A549 (cell line): Measurements from ENCODE around the gene TSHZ2. TPM values are rescaled to one million over a fixed set of nuclear protein-coding genes. Genes with fewer than 3 reads are reported as not detected.
"Not testable (repeated sequence)": the region's sequence is repeated elsewhere in the genome, so short reads cannot be mapped to it uniquely, and the experiment has no call there.

ENCODE experiments used
- ATAC-seq, 2 experiments: fragments of 200-7000 bp in 1 of 2; fragments of >200 bp in 1 of 2; cut with Nextera tagmentation in 1 of 2; cut with Tn5 transposase in 1 of 2; 3 replicates each; pipeline versions ENCODE4 v1.8.0 to v1.9.1; 2018 to 2020; ENCODE audit warnings: mild to moderate bottlenecking in 1 of 2, moderate library complexity in 1 of 2
- CTCF ChIA-PET: fragments of 300-600 bp; sonication (Branson Sonifier 250); formaldehyde crosslinking; extraction: SDS; loops from one replicate; lab custom pipeline; 2021; ENCODE audit warnings: antibody characterized with exemption, inconsistent platforms; lab: Yijun Ruan, JAX
- POLR2A ChIA-PET: fragments of 350-600 bp; formaldehyde crosslinking; extraction: SDS; loops from one replicate; lab custom pipeline; 2021; ENCODE audit warnings: antibody characterized with exemption, inconsistent platforms; lab: Yijun Ruan, JAX
- DNase-seq, 2 experiments: peaks; one replicate each; pipeline versions ENCODE4 v3.0.0 to v3.0.0-alpha.2; 2011 to 2016; ENCODE audit warnings: low read depth in 1 of 2, low spot score in 1 of 2
- FAIRE-seq: peaks from 2 replicates; lab custom pipeline; 2011; peaks lifted over from hg19 to GRCh38; lab: Jason Lieb, UNC
- H3K27ac ChIP-seq, 2 experiments: fragments of >200 bp; sonication (Bioruptor Twin); formaldehyde crosslinking; 3 replicates each; pipeline ENCODE4 v1.5.1; 2016 to 2017
- H3K4me1 ChIP-seq: fragments of >200 bp; sonication (Bioruptor Twin); formaldehyde crosslinking; 3 replicates; pipeline ENCODE4 v1.6.1; 2016
- H3K4me2 ChIP-seq: fragments of >200 bp; sonication (Bioruptor Twin); formaldehyde crosslinking; 3 replicates; pipeline ENCODE4 v1.6.1; 2016
- H3K4me3 ChIP-seq: fragments of >200 bp; sonication (Bioruptor Twin); formaldehyde crosslinking; 3 replicates; pipeline ENCODE4 v1.5.1; 2016
- H3K9me3 ChIP-seq: fragments of >200 bp; sonication (Bioruptor Twin); formaldehyde crosslinking; 3 replicates; pipeline ENCODE4 v1.6.1; 2016
- BCL3 ChIP-seq: fragments of >200 bp; sonication (Bioruptor Twin); formaldehyde crosslinking; IDR thresholded peaks from 3 replicates; pipeline ENCODE4 v1.6.1; 2016
- BHLHE40 ChIP-seq: IDR thresholded peaks from 2 replicates; pipeline ENCODE4 v1.6.1; 2012; ENCODE audit warnings: low read depth, low read length, inconsistent platforms
- CHD4 ChIP-seq: fragments of 200-600 bp; sonication (generic); IDR thresholded peaks from 2 replicates; pipeline ENCODE4 v1.6.1; 2016; ENCODE audit warnings: antibody characterized with exemption, mild to moderate bottlenecking, borderline replicate concordance
- ELK1 ChIP-seq: fragments of 150-350 bp; IDR thresholded peaks from 2 replicates; pipeline ENCODE4 v1.6.1; 2014; ENCODE audit warnings: low read depth, mild to moderate bottlenecking, low read length
- EP300 ChIP-seq, 2 experiments: fragments of >200 bp; sonication (Bioruptor Twin); formaldehyde crosslinking; IDR thresholded peaks; 2 replicates in 1 of 2; 3 replicates in 1 of 2; pipeline ENCODE4 v1.6.1; 2016 to 2017
- ESRRA ChIP-seq: fragments of 150-350 bp; IDR thresholded peaks from 2 replicates; pipeline ENCODE4 v1.6.1; 2014; ENCODE audit warnings: mild to moderate bottlenecking, low read length, borderline replicate concordance
- FOSB ChIP-seq: fragments of 250-450 bp; sonication (Bioruptor Pico); IDR thresholded peaks from 2 replicates; pipeline ENCODE4 v1.5.0; 2020; ENCODE audit warnings: mild to moderate bottlenecking, moderate library complexity
- FOSL2 ChIP-seq, 2 experiments: fragments of 450-650 bp in 1 of 2; fragments of >200 bp in 1 of 2; sonication (Bioruptor Twin) in 1 of 2; formaldehyde crosslinking; IDR thresholded peaks; 2 replicates each; pipeline versions ENCODE4 v1.5.0 to v1.6.1; 2016 to 2020; ENCODE audit warnings: mild to moderate bottlenecking in 1 of 2, moderate library complexity in 1 of 2
- GATA3 ChIP-seq: IDR thresholded peaks from 2 replicates; pipeline ENCODE4 v1.6.1; 2012; ENCODE audit warnings: borderline replicate concordance
- HDAC2 ChIP-seq: fragments of 200-600 bp; sonication (generic); IDR thresholded peaks from 2 replicates; pipeline ENCODE4 v1.6.1; 2016
- HES2 ChIP-seq: fragments of >200 bp; sonication (Bioruptor Twin); formaldehyde crosslinking; IDR thresholded peaks from 2 replicates; pipeline ENCODE4 v1.6.1; 2016
- HEYL ChIP-seq: fragments of 250-450 bp; sonication (Bioruptor Pico); IDR thresholded peaks from 2 replicates; pipeline ENCODE4 v1.8.0; 2021; ENCODE audit warnings: mild to moderate bottlenecking, moderate library complexity
- HOXA7 ChIP-seq: fragments of 250-450 bp; sonication (Bioruptor Pico); IDR thresholded peaks from 2 replicates; pipeline ENCODE4 v1.5.0; 2020; ENCODE audit warnings: mild to moderate bottlenecking, moderate library complexity
- HOXB13 ChIP-seq: fragments of 250-450 bp; sonication (Bioruptor Pico); IDR thresholded peaks from 2 replicates; pipeline ENCODE4 v1.5.0; 2020; ENCODE audit warnings: low read depth, mild to moderate bottlenecking, moderate library complexity
- HOXB5 ChIP-seq: fragments of 250-450 bp; sonication (Bioruptor Pico); IDR thresholded peaks from 2 replicates; pipeline ENCODE4 v1.5.0; 2020; ENCODE audit warnings: mild to moderate bottlenecking, moderate library complexity
- JUNB ChIP-seq: fragments of >200 bp; sonication (Bioruptor Twin); formaldehyde crosslinking; IDR thresholded peaks from 2 replicates; pipeline ENCODE4 v1.6.1; 2016
- KDM1A ChIP-seq: fragments of 200-600 bp; sonication (generic); IDR thresholded peaks from 2 replicates; pipeline ENCODE4 v1.6.1; 2016; ENCODE audit warnings: low read depth, mild to moderate bottlenecking
- KDM5A ChIP-seq: fragments of 200-600 bp; sonication (generic); IDR thresholded peaks from 2 replicates; pipeline ENCODE4 v1.6.1; 2016; ENCODE audit warnings: antibody characterized with exemption, mild to moderate bottlenecking
- MAX ChIP-seq: IDR thresholded peaks from 2 replicates; pipeline ENCODE4 v1.6.1; 2012
- NPAS2 ChIP-seq: fragments of 250-450 bp; sonication (Bioruptor Pico); IDR thresholded peaks from 2 replicates; pipeline ENCODE4 v1.8.0; 2022; ENCODE audit warnings: mild to moderate bottlenecking, moderate library complexity, borderline replicate concordance
- POLR2AphosphoS2 ChIP-seq: conservative IDR thresholded peaks from 2 replicates; pipeline ENCODE4 v1.6.1; 2012; ENCODE audit warnings: low read length, improper control_type of control experiment, inconsistent platforms
- RARB ChIP-seq: fragments of 250-450 bp; sonication (Bioruptor Pico); IDR thresholded peaks from 2 replicates; pipeline ENCODE4 v1.8.0; 2021; ENCODE audit warnings: mild to moderate bottlenecking, moderate library complexity
- RCOR1 ChIP-seq: fragments of 150-350 bp; IDR thresholded peaks from 2 replicates; pipeline ENCODE4 v1.6.1; 2014; ENCODE audit warnings: antibody characterized with exemption, low read length, low read depth
- USF2 ChIP-seq: fragments of 450-650 bp; IDR thresholded peaks from 2 replicates; pipeline ENCODE4 v1.6.1; 2014; ENCODE audit warnings: antibody characterized with exemption
- ZFP36 ChIP-seq: fragments of 450-650 bp; IDR thresholded peaks from 2 replicates; pipeline ENCODE4 v1.6.1; 2014; ENCODE audit warnings: borderline replicate concordance; ENCODE audit not compliant: partially characterized antibody
- WGBS: methylation state at CpG from one replicate; pipeline ENCODE4 v1.1.6; 2017; ENCODE audit errors: missing lambda C conversion rate; 5-methylcytosine and 5-hydroxymethylcytosine counted together
- polyA plus RNA-seq, 4 experiments: library from polyadenylated mRNA; depleted of rRNA in 3 of 4; stranded (reverse); fragments of >200 nt; fragmentation: RNase III in 1 of 4; extraction: RNeasy Plus Mini Kit Qiagen cat#74134 plus additional on column Dnase treatment in 1 of 4; gene quantifications; 2 replicates in 3 of 4; 3 replicates in 1 of 4; pipeline ENCODE4 v1.2.3, GENCODE V29; 2011 to 2017

TSHZ2 gene
- polyA plus RNA-seq, 2 of the 4 experiments (the other 2 are of a cell fraction): not detected

GRCh38 chr20:53428996-53429395 lies 456.8 kb downstream of the TSHZ2 start:
- Histone ChIP-seq H3K27ac (no peak overlapping the region), H3K9me3 (0 out of 3 replicates have a peak, but pooled peaks cover 3% of the 10 kb centered on the region), H3K4me3 (no peak overlapping the region), H3K4me1 (no peaks in the 10 kb centered on the region), H3K4me2 (no peak overlapping the region)
- ChIA-PET POLR2A (no interaction called here), CTCF (no interaction called here)
- TF ChIP-seq ELK1 (no peak), HOXB5 (CRISPR knock-in tag) (no peak), KDM1A (no peak), HDAC2 (no peak), NPAS2 (CRISPR knock-in tag) (no peak), FOSB (CRISPR knock-in tag) (no peak), USF2 (no peak), POLR2AphosphoS2 (no peak), ESRRA (no peak), HEYL (CRISPR knock-in tag) (no peak), GATA3 (no peak), JUNB (no peak), MAX (no peak), BHLHE40 (no peak)
- ATAC-seq (no peak), FAIRE-seq (no peak), DNase-seq (no peak)
- WGBS: 22% methylated on average over 3 of the region's 3 CpGs

GRCh38 chr20:53434662-53435061 lies 462.5 kb downstream of the TSHZ2 start:
- DNase-seq (no peak), FAIRE-seq (no peak), ATAC-seq (no peak)
- H3K4me2 ChIP-seq: no peak overlapping the region
- CTCF ChIA-PET: no interaction called here
- POLR2A ChIA-PET: no interaction called here
- H3K27ac ChIP-seq: no peak overlapping the region
- H3K9me3 ChIP-seq: no peaks in the 10 kb centered on the region; the same call in 2 of the 3 replicates
- no peak overlapping the region for H3K4me3 ChIP-seq
- 58% methylated on average over 10 of the region's 10 CpGs for WGBS
- TF ChIP-seq FOSB (CRISPR knock-in tag): no peak
- no peak for TF ChIP-seq BCL3
- no peak for TF ChIP-seq ESRRA
- no peak for TF ChIP-seq RCOR1
- TF ChIP-seq FOSL2 (IDR thresholded peaks at IDR 0.05): no peak
- TF ChIP-seq FOSL2 (CRISPR knock-in tag; IDR thresholded peaks at IDR 0.05): no peak
- no peak for TF ChIP-seq HDAC2
- TF ChIP-seq EP300 (IDR thresholded peaks at IDR 0.05): no peak
- no peak for TF ChIP-seq HOXB13
- TF ChIP-seq ZFP36: no peak
- TF ChIP-seq RARB: no peak
- TF ChIP-seq HES2: no peak
- no peak for TF ChIP-seq KDM5A
- TF ChIP-seq HOXA7 (CRISPR knock-in tag): no peak
- TF ChIP-seq CHD4: no peak
- no peaks in the 10 kb centered on the region for H3K4me1 ChIP-seq

GRCh38 chr20:53436927-53437326 lies 464.8 kb downstream of the TSHZ2 start:
- WGBS: 11% methylated on average over 4 of the region's 4 CpGs
- POLR2A ChIA-PET, H3K4me1 ChIP-seq, H3K4me3 ChIP-seq, DNase-seq, H3K9me3 ChIP-seq, FAIRE-seq, ATAC-seq, H3K27ac ChIP-seq, CTCF ChIA-PET, H3K4me2 ChIP-seq: not testable (repeated sequence)
